Kidney (tissue), 14 donors: ENCODE data around the gene PRPF31. TPM values are rescaled to one million over a fixed set of nuclear protein-coding genes. Genes with fewer than 3 reads are reported as not detected.
A peak's percentile ranks its signal among the peaks of the same experiment; 100 is the strongest.

Experiments used
- DNase-seq, 5 donors: peaks; one replicate each; pipeline ENCODE4 v3.0.0-alpha.2; 2013 to 2020
- FAIRE-seq: peaks from 2 replicates; lab custom pipeline; 2012; peaks lifted over from hg19 to GRCh38; lab: Jason Lieb, UNC
- H3K27ac ChIP-seq, 2 donors: one replicate each; pipeline ENCODE4 v1.7.0; 2013; ENCODE audit warnings: low read depth in 2 of 2, low read length in 2 of 2, inconsistent platforms in 1 of 2
- H3K27me3 ChIP-seq: one replicate; pipeline ENCODE4 v1.7.1; 2013; ENCODE audit warnings: low read length, inconsistent platforms; ENCODE audit not compliant: control insufficient read depth, insufficient read depth
- H3K36me3 ChIP-seq, 3 donors: one replicate each; pipeline versions ENCODE4 v1.7.0 to v1.7.1; 2013; ENCODE audit warnings: low read length in 3 of 3, control low read depth in 1 of 3, inconsistent platforms in 1 of 3; ENCODE audit not compliant: insufficient read depth in 3 of 3, control insufficient read depth in 2 of 3
- H3K4me1 ChIP-seq, 3 donors: one replicate each; pipeline versions ENCODE4 v1.7.0 to v1.7.1; 2013; ENCODE audit warnings: low read length in 3 of 3, inconsistent platforms in 1 of 3, low read depth in 1 of 3; ENCODE audit not compliant: control insufficient read depth in 2 of 3, insufficient read depth in 2 of 3
- H3K4me3 ChIP-seq, 3 donors: one replicate each; pipeline versions ENCODE4 v1.7.0 to v1.8.1; 2013; ENCODE audit warnings: low read length in 3 of 3, control low read depth in 1 of 3, inconsistent platforms in 1 of 3
- H3K9ac ChIP-seq, 3 donors: one replicate each; pipeline versions ENCODE4 v1.7.0 to v1.7.1; 2013; ENCODE audit warnings: low read length in 3 of 3, control low read depth in 1 of 3, inconsistent platforms in 1 of 3
- H3K9me3 ChIP-seq, 3 donors: one replicate each; pipeline versions ENCODE4 v1.7.0 to v1.7.1; 2013; ENCODE audit warnings: low read length in 3 of 3, control low read depth in 1 of 3, inconsistent platforms in 1 of 3; ENCODE audit not compliant: control insufficient read depth in 2 of 3, insufficient read depth in 1 of 3
- CTCF ChIP-seq: IDR thresholded peaks from 3 replicates; pipeline ENCODE4 v1.5.1; 2012; ENCODE audit warnings: mild to moderate bottlenecking, moderate library complexity, borderline replicate concordance; ENCODE audit not compliant: insufficient read depth; ENCODE audit errors: extremely low read depth
- intact Hi-C: fragments of 100-400 bp; cut with DNase I; formaldehyde crosslinking; loops from one replicate; pipeline ENCODE4 v1.11.1; 2022
- polyA plus RNA-seq: library from polyadenylated mRNA; stranded (reverse); fragments of 350-450 nt; fragmentation: Illumina TruSeq; extraction: RNeasy Lipid Tissue Mini Kit (QIAGEN cat#74804); gene quantifications from one replicate; pipeline ENCODE4 v1.2.3, GENCODE V29; 2014; ENCODE audit warnings: low read depth, low replicate concordance; ENCODE audit not compliant: insufficient read depth
- total RNA-seq: library from RNA; stranded (reverse); fragmentation: NEBNext Ultra II Directional; extraction: Animal tissue kit (Norgen Biotek cat#: 25700); gene quantifications from one replicate; pipeline ENCODE4 v1.2.1, GENCODE V29; 2021
- donor health status: control.
- donor health status: control.
- donor health status: control.
- donor health status: control.
- donor health status: control.
- donor health status: DM: yes; HTN: yes; CAD: no.
- donor health status: Normal renal cell carcinoma (clear cell type).

The PRPF31 gene
- total and polyA plus RNA-seq, 2 donors from 2014 or later: 55.9 to 57.2 TPM

GRCh38 chr19:54128441-54128725 lies 12.8 kb downstream of the PRPF31 start:
- TF ChIP-seq CTCF: no peak
- intact Hi-C loops: no loop called here
- no peaks in the 10 kb centered on the region for H3K27me3 ChIP-seq
- H3K9me3 ChIP-seq: no peaks in the 10 kb centered on the region
- H3K4me1 ChIP-seq: no peaks in the 10 kb centered on the region
- no peak overlapping the region for H3K4me3 ChIP-seq
- H3K36me3 ChIP-seq: peaks cover 0 to 37% (median 30%) of the 10 kb centered on the region in 3 donors
- no peak overlapping the region for H3K9ac ChIP-seq
- no peak overlapping the region for H3K27ac ChIP-seq
- FAIRE-seq: no peak
- DNase-seq: peak in 1 of 5 donors; percentile 60

GRCh38 chr19:54128796-54129616 lies 13.5 kb downstream of the PRPF31 start:
- Histone ChIP-seq H3K9ac (no peak overlapping the region), H3K4me3 (no peak overlapping the region), H3K36me3 (peaks cover 0 to 35% (median 23%) of the 10 kb centered on the region in 3 donors), H3K4me1 (no peaks in the 10 kb centered on the region), H3K9me3 (no peaks in the 10 kb centered on the region), H3K27me3 (no peaks in the 10 kb centered on the region), H3K27ac (no peak overlapping the region)
- peak in 1 of 5 donors; percentile 59 for DNase-seq
- no peak for FAIRE-seq
- TF ChIP-seq CTCF: no peak
- intact Hi-C loops: no loop called here

GRCh38 chr19:54129617-54129996 lies 14.1 kb downstream of the PRPF31 start:
- Histone ChIP-seq H3K36me3 (peaks cover 0 to 30% (median 20%) of the 10 kb centered on the region in 3 donors), H3K27ac (no peak overlapping the region), H3K9ac (no peak overlapping the region), H3K27me3 (no peaks in the 10 kb centered on the region), H3K4me3 (no peak overlapping the region), H3K4me1 (no peaks in the 10 kb centered on the region), H3K9me3 (no peaks in the 10 kb centered on the region)
- intact Hi-C loops: no loop called here
- no peak for FAIRE-seq
- DNase-seq: no peak
- no peak for TF ChIP-seq CTCF
